DOHH2 (cell line): Measurements from ENCODE around the gene TMTC2.

ENCODE experiments used
- EZH2phosphoT487 ChIP-seq: fragments of 200-600 bp; sonication (generic); IDR thresholded peaks from 2 replicates; pipeline ENCODE4 v1.6.1; 2017; ENCODE audit warnings: borderline replicate concordance, mild to moderate bottlenecking, antibody characterized with exemption, low read length, moderate library complexity, mixed read lengths
- TF ChIP-seq, protein P1 (sequence below): fragments of 200-600 bp; sonication (generic); IDR thresholded peaks from one replicate; pipeline ENCODE4 v1.5.1; 2014; ENCODE audit warnings: antibody characterized with exemption, mild to moderate bottlenecking, low read depth, low read length; ENCODE audit not compliant: poor library complexity, severe bottlenecking

DNA sequence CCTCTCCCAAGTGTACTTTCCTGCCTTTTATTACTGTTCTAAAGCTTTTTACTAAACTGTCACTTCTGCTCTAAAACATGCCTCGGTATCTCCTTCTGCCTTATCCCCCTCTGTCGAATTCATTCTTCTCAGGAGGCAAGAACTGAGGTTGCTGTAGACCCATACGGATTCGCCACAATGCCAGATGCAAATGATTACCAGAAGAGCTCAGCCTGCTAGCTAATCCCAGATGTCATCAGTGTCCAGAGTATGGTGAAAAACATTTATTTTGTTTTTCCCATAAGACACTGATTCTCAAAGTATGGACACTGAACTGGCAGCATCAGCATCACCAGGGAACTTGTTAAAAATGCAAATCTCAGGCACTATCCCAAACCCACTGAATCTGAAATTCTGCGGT is 359.3 kb downstream of the TMTC2 start:
- TF ChIP-seq, protein P1, sequence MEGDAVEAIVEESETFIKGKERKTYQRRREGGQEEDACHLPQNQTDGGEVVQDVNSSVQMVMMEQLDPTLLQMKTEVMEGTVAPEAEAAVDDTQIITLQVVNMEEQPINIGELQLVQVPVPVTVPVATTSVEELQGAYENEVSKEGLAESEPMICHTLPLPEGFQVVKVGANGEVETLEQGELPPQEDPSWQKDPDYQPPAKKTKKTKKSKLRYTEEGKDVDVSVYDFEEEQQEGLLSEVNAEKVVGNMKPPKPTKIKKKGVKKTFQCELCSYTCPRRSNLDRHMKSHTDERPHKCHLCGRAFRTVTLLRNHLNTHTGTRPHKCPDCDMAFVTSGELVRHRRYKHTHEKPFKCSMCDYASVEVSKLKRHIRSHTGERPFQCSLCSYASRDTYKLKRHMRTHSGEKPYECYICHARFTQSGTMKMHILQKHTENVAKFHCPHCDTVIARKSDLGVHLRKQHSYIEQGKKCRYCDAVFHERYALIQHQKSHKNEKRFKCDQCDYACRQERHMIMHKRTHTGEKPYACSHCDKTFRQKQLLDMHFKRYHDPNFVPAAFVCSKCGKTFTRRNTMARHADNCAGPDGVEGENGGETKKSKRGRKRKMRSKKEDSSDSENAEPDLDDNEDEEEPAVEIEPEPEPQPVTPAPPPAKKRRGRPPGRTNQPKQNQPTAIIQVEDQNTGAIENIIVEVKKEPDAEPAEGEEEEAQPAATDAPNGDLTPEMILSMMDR: no peak
- TF ChIP-seq EZH2phosphoT487: no peak
